Measurements from ENCODE around the gene NKAIN4.

NKAIN4 gene

GRCh38 chr20:63273059-63273579, 18.9 kb upstream of the NKAIN4 start:
- no peak for DNase-seq (ENCODE audit: low spot score)
- no peak for TF ChIP-seq CTCF (IDR thresholded peaks at IDR 0.05; ENCODE audit: extremely low read depth, missing control alignments)

- peak; percentile 100 for DNase-seq (ENCODE audit: low spot score)
- TF ChIP-seq CTCF (IDR thresholded peaks at IDR 0.05; ENCODE audit: extremely low read depth, missing control alignments) = no peak
Measured at GRCh38 chr20:63272105-63273058, 18.1 kb upstream of the NKAIN4 start, which contains the start of gene ARFGAP1. Gene ARFGAP1 (plus strand): TSS chr20:63272813. CDS start chr20:63275581, 2,768 bp downstream.

- no peak for TF ChIP-seq CTCF (IDR thresholded peaks at IDR 0.05; ENCODE audit: extremely low read depth, missing control alignments)
- DNase-seq (ENCODE audit: low spot score) = no peak
Measured at GRCh38 chr20:63270606-63271325, 16.5 kb upstream of the NKAIN4 start.

- no peak for TF ChIP-seq CTCF (IDR thresholded peaks at IDR 0.05; ENCODE audit: extremely low read depth, missing control alignments)
Measured at GRCh38 chr20:63269724-63270123, 15.5 kb upstream of the NKAIN4 start.

GRCh38 chr20:63268671-63269439, 14.6 kb upstream of the NKAIN4 start:
- DNase-seq (ENCODE audit: low spot score) = no peak
- no peak for TF ChIP-seq CTCF (IDR thresholded peaks at IDR 0.05; ENCODE audit: extremely low read depth, missing control alignments)

More at GRCh38 chr20:63269724-63270123, 15.5 kb upstream of the NKAIN4 start:
- no peak for DNase-seq (ENCODE audit: low spot score)

- no peak for DNase-seq (ENCODE audit: low spot score)
Measured at GRCh38 chr20:63268256-63268655, 14.0 kb upstream of the NKAIN4 start.

More at GRCh38 chr20:63268256-63268655, 14.0 kb upstream of the NKAIN4 start:
- TF ChIP-seq CTCF (IDR thresholded peaks at IDR 0.05; ENCODE audit: extremely low read depth, missing control alignments) = no peak

All from GM20000 (cell line).